ENCODE data around the gene CENPX. TPM values are rescaled to one million over a fixed set of nuclear protein-coding genes. Genes with fewer than 3 reads are reported as not detected.

CENPX gene
- total RNA-seq, 4 donors from 2014 or later = 46.0 to 74.0 (median 57.5) TPM

GRCh38 chr17:82043507-82043906 lies 20.8 kb upstream of the CENPX start:
- TF ChIP-seq CTCF (IDR thresholded peaks at IDR 0.05; ENCODE audit: low read depth) = no peak

- TF ChIP-seq CTCF (IDR thresholded peaks at IDR 0.05; ENCODE audit: low read depth) = no peak
Observed at GRCh38 chr17:82042649-82043048, 20.0 kb upstream of the CENPX start.

GRCh38 chr17:82041144-82041814 lies 18.6 kb upstream of the CENPX start:
- no peak for TF ChIP-seq CTCF (IDR thresholded peaks at IDR 0.05; ENCODE audit: low read depth)

- TF ChIP-seq CTCF (IDR thresholded peaks at IDR 0.05; ENCODE audit: low read depth) = no peak
Observed at GRCh38 chr17:82039695-82040299, 17.1 kb upstream of the CENPX start.

GRCh38 chr17:82037889-82038195 lies 15.2 kb upstream of the CENPX start:
- no peak for TF ChIP-seq CTCF (IDR thresholded peaks at IDR 0.05; ENCODE audit: low read depth)

GRCh38 chr17:82037092-82037888 lies 14.6 kb upstream of the CENPX start, which contains the start of gene DCXR:
DCXR (minus strand) TSS chr17:82037697; CDS start chr17:82037682, 15 bp downstream.
- no peak for TF ChIP-seq CTCF (IDR thresholded peaks at IDR 0.05; ENCODE audit: low read depth)

- TF ChIP-seq CTCF (IDR thresholded peaks at IDR 0.05; ENCODE audit: low read depth) = no peak
Observed at GRCh38 chr17:82036634-82037091, 14.0 kb upstream of the CENPX start.
